HG03039 (cell line): ENCODE measurements around the gene OR51A2.
"Not testable (repeated sequence)": the region's sequence is repeated elsewhere in the genome, so short reads cannot be mapped to it uniquely, and the experiment has no call there.

ENCODE experiments used
- ATAC-seq: cut with Tn5 transposase; IDR thresholded peaks from one replicate; pipeline ENCODE4 v1.9.1; 2021; ENCODE audit warnings: mild to moderate bottlenecking, moderate library complexity; ENCODE audit not compliant: unreplicated experiment

Gene OR51A2

GRCh38 chr11:4955613-4956012 is at the start of gene OR51A2:
Gene OR51A2, minus strand, starts transcription at chr11:4955713. Its CDS starts 0 bp downstream, at chr11:4955713.
- not testable (repeated sequence) for ATAC-seq

GRCh38 chr11:5004424-5005274 is 49.1 kb upstream of the OR51A2 start:
- ATAC-seq, result no peak

GRCh38 chr11:4994551-4994950 is 39.0 kb upstream of the OR51A2 start, which contains the start of gene OR51L1:
Gene OR51L1, plus strand, starts transcription at chr11:4994851. Its CDS starts 4,132 bp downstream, at chr11:4998983.
- no peak for ATAC-seq

GRCh38 chr11:4991060-4991459 is 35.5 kb upstream of the OR51A2 start:
- ATAC-seq, result no peak

GRCh38 chr11:4983841-4984240 is 28.3 kb upstream of the OR51A2 start:
- no peak for ATAC-seq

- no peak for ATAC-seq
Measured at GRCh38 chr11:4982678-4983077, 27.2 kb upstream of the OR51A2 start.

GRCh38 chr11:4979036-4979435 is 23.5 kb upstream of the OR51A2 start:
- no peak for ATAC-seq

GRCh38 chr11:4975436-4975835 is 19.9 kb upstream of the OR51A2 start:
- no peak for ATAC-seq

- ATAC-seq, result no peak
Measured at GRCh38 chr11:4962816-4963215, 7.3 kb upstream of the OR51A2 start.

- ATAC-seq, result no peak
Measured at GRCh38 chr11:4960877-4961276, 5.4 kb upstream of the OR51A2 start.

- ATAC-seq, result no peak
Measured at GRCh38 chr11:4957396-4957795, 1.9 kb upstream of the OR51A2 start.

GRCh38 chr11:4947505-4947904 is 8.0 kb downstream of the OR51A2 start, which contains the start of gene OR51A4:
Gene OR51A4, minus strand, starts transcription at chr11:4947605. Its CDS starts 505 bp downstream, at chr11:4947100.
- ATAC-seq, result no peak

GRCh38 chr11:4936745-4937144 is 18.8 kb downstream of the OR51A2 start:
- no peak for ATAC-seq

GRCh38 chr11:4932751-4933150 is 22.8 kb downstream of the OR51A2 start:
- no peak for ATAC-seq

GRCh38 chr11:4926608-4927007 is 28.9 kb downstream of the OR51A2 start:
- ATAC-seq, result no peak

GRCh38 chr11:4924239-4924638 is 31.3 kb downstream of the OR51A2 start, which contains the start of gene OR51G1:
Gene OR51G1, minus strand, starts transcription at chr11:4924339. Its CDS starts 0 bp downstream, at chr11:4924339.
- no peak for ATAC-seq

GRCh38 chr11:4922304-4922703 is 33.2 kb downstream of the OR51A2 start:
- no peak for ATAC-seq

GRCh38 chr11:4921796-4922195 is 33.7 kb downstream of the OR51A2 start:
- ATAC-seq, result no peak

- no peak for ATAC-seq
Measured at GRCh38 chr11:4919250-4919649, 36.3 kb downstream of the OR51A2 start, which contains the start of gene OR51G2. Gene OR51G2, minus strand, starts transcription at chr11:4919350. Its CDS starts 3,687 bp downstream, at chr11:4915663.

- ATAC-seq, result no peak
Measured at GRCh38 chr11:4916581-4916980, 38.9 kb downstream of the OR51A2 start.
